ENCODE results near the gene PARD3.
"Not testable (repeated sequence)": the region's sequence is repeated elsewhere in the genome, so short reads cannot be mapped to it uniquely, and the experiment has no call there.

PARD3 gene

GRCh38 chr10:34400075-34400474, 415.0 kb downstream of the PARD3 start:
- Histone ChIP-seq H3K9me3 (ENCODE audit: control insufficient read depth, low read length) (no peaks in the 10 kb centered on the region), H3K27me3 (ENCODE audit: control insufficient read depth, insufficient read depth, low read length, poor library complexity, severe bottlenecking) (no peaks in the 10 kb centered on the region), H3K27ac (ENCODE audit: insufficient read depth, low read depth, low read length, poor library complexity, severe bottlenecking) (no peak overlapping the region), H3K4me1 (ENCODE audit: control insufficient read depth, insufficient read depth, low read length) (no peaks in the 10 kb centered on the region), H3K36me3 (ENCODE audit: control insufficient read depth, insufficient read depth, low read length) (no peaks in the 10 kb centered on the region), H3K4me3 (ENCODE audit: insufficient read depth, low read depth, low read length) (no peak overlapping the region)
- 71 to 87% methylated on average over 1 to 2 of the region's 3 CpGs for WGBS, 2 experiments

GRCh38 chr10:34399013-34399412, 416.1 kb downstream of the PARD3 start:
- no peak overlapping the region for H3K27ac ChIP-seq (ENCODE audit: insufficient read depth, low read depth, low read length, poor library complexity, severe bottlenecking)
- no peaks in the 10 kb centered on the region for H3K36me3 ChIP-seq (ENCODE audit: control insufficient read depth, insufficient read depth, low read length)
- H3K4me1 ChIP-seq (ENCODE audit: control insufficient read depth, insufficient read depth, low read length), result no peaks in the 10 kb centered on the region
- no peaks in the 10 kb centered on the region for H3K9me3 ChIP-seq (ENCODE audit: control insufficient read depth, low read length)
- no peaks in the 10 kb centered on the region for H3K27me3 ChIP-seq (ENCODE audit: control insufficient read depth, insufficient read depth, low read length, poor library complexity, severe bottlenecking)
- WGBS, 2 experiments, result 75 to 82% methylated on average over 6 to 7 of the region's 7 CpGs
- H3K4me3 ChIP-seq (ENCODE audit: insufficient read depth, low read depth, low read length), result no peak overlapping the region

- Histone ChIP-seq H3K4me1 (ENCODE audit: control insufficient read depth, insufficient read depth, low read length) (no peaks in the 10 kb centered on the region), H3K4me3 (ENCODE audit: insufficient read depth, low read depth, low read length) (no peak overlapping the region), H3K9me3 (ENCODE audit: control insufficient read depth, low read length) (no peaks in the 10 kb centered on the region), H3K27me3 (ENCODE audit: control insufficient read depth, insufficient read depth, low read length, poor library complexity, severe bottlenecking) (no peaks in the 10 kb centered on the region), H3K27ac (ENCODE audit: insufficient read depth, low read depth, low read length, poor library complexity, severe bottlenecking) (no peak overlapping the region), H3K36me3 (ENCODE audit: control insufficient read depth, insufficient read depth, low read length) (no peaks in the 10 kb centered on the region)
- 95% methylated on average over 1 of the region's 1 CpG; no CpG with 5 or more reads in 1 of the 2 experiments for whole genome bisulfite sequencing, 2 experiments
Observed at GRCh38 chr10:34397324-34397723, 417.8 kb downstream of the PARD3 start.

- Histone ChIP-seq H3K27me3 (ENCODE audit: control insufficient read depth, insufficient read depth, low read length, poor library complexity, severe bottlenecking) (no peaks in the 10 kb centered on the region), H3K4me3 (ENCODE audit: insufficient read depth, low read depth, low read length) (no peak overlapping the region), H3K9me3 (ENCODE audit: control insufficient read depth, low read length) (no peaks in the 10 kb centered on the region), H3K4me1 (ENCODE audit: control insufficient read depth, insufficient read depth, low read length) (no peaks in the 10 kb centered on the region), H3K27ac (ENCODE audit: insufficient read depth, low read depth, low read length, poor library complexity, severe bottlenecking) (no peak overlapping the region), H3K36me3 (ENCODE audit: control insufficient read depth, insufficient read depth, low read length) (no peaks in the 10 kb centered on the region)
- WGBS, 2 experiments, result 94 to 98% methylated on average over 2 of the region's 2 CpGs
Observed at GRCh38 chr10:34396663-34397062, 418.4 kb downstream of the PARD3 start.

GRCh38 chr10:34392641-34393170, 422.4 kb downstream of the PARD3 start:
- no peaks in the 10 kb centered on the region for H3K27me3 ChIP-seq (ENCODE audit: control insufficient read depth, insufficient read depth, low read length, poor library complexity, severe bottlenecking)
- H3K27ac ChIP-seq (ENCODE audit: insufficient read depth, low read depth, low read length, poor library complexity, severe bottlenecking), result no peak overlapping the region
- H3K36me3 ChIP-seq (ENCODE audit: control insufficient read depth, insufficient read depth, low read length), result no peaks in the 10 kb centered on the region

GRCh38 chr10:34391168-34391567, 423.9 kb downstream of the PARD3 start:
- not testable (repeated sequence) for H3K27me3 ChIP-seq (ENCODE audit: control insufficient read depth, insufficient read depth, low read length, poor library complexity, severe bottlenecking); H3K27ac ChIP-seq (ENCODE audit: insufficient read depth, low read depth, low read length, poor library complexity, severe bottlenecking); H3K4me3 ChIP-seq (ENCODE audit: insufficient read depth, low read depth, low read length); H3K4me1 ChIP-seq (ENCODE audit: control insufficient read depth, insufficient read depth, low read length); H3K36me3 ChIP-seq (ENCODE audit: control insufficient read depth, insufficient read depth, low read length); H3K9me3 ChIP-seq (ENCODE audit: control insufficient read depth, low read length)
- 86 to 90% methylated on average over 2 to 3 of the region's 3 CpGs for WGBS, 2 experiments

More at GRCh38 chr10:34392641-34393170, 422.4 kb downstream of the PARD3 start:
- no peaks in the 10 kb centered on the region for H3K9me3 ChIP-seq (ENCODE audit: control insufficient read depth, low read length)
- H3K4me3 ChIP-seq (ENCODE audit: insufficient read depth, low read depth, low read length), result no peak overlapping the region
- no peaks in the 10 kb centered on the region for H3K4me1 ChIP-seq (ENCODE audit: control insufficient read depth, insufficient read depth, low read length)

- 90% methylated on average over 3 of the region's 3 CpGs; no CpG with 5 or more reads in 1 of the 2 experiments for WGBS, 2 experiments
- H3K27me3 ChIP-seq (ENCODE audit: control insufficient read depth, insufficient read depth, low read length, poor library complexity, severe bottlenecking), result no peaks in the 10 kb centered on the region
- no peak overlapping the region for H3K27ac ChIP-seq (ENCODE audit: insufficient read depth, low read depth, low read length, poor library complexity, severe bottlenecking)
- H3K4me1 ChIP-seq (ENCODE audit: control insufficient read depth, insufficient read depth, low read length), result no peaks in the 10 kb centered on the region
- no peak overlapping the region for H3K4me3 ChIP-seq (ENCODE audit: insufficient read depth, low read depth, low read length)
- H3K36me3 ChIP-seq (ENCODE audit: control insufficient read depth, insufficient read depth, low read length), result no peaks in the 10 kb centered on the region
- H3K9me3 ChIP-seq (ENCODE audit: control insufficient read depth, low read length), result no peaks in the 10 kb centered on the region
Observed at GRCh38 chr10:34389801-34390200, 425.3 kb downstream of the PARD3 start.

GRCh38 chr10:34386921-34387320, 428.2 kb downstream of the PARD3 start:
- Histone ChIP-seq H3K9me3 (ENCODE audit: control insufficient read depth, low read length) (no peaks in the 10 kb centered on the region), H3K4me3 (ENCODE audit: insufficient read depth, low read depth, low read length) (no peak overlapping the region), H3K36me3 (ENCODE audit: control insufficient read depth, insufficient read depth, low read length) (no peaks in the 10 kb centered on the region), H3K27me3 (ENCODE audit: control insufficient read depth, insufficient read depth, low read length, poor library complexity, severe bottlenecking) (no peaks in the 10 kb centered on the region), H3K4me1 (ENCODE audit: control insufficient read depth, insufficient read depth, low read length) (no peaks in the 10 kb centered on the region), H3K27ac (ENCODE audit: insufficient read depth, low read depth, low read length, poor library complexity, severe bottlenecking) (no peak overlapping the region)
- WGBS, 2 experiments, result 91 to 93% methylated on average over 1 of the region's 3 CpGs

GRCh38 chr10:34384372-34384771, 430.7 kb downstream of the PARD3 start:
- Histone ChIP-seq H3K27me3 (ENCODE audit: control insufficient read depth, insufficient read depth, low read length, poor library complexity, severe bottlenecking) (no peaks in the 10 kb centered on the region), H3K4me1 (ENCODE audit: control insufficient read depth, insufficient read depth, low read length) (no peaks in the 10 kb centered on the region), H3K36me3 (ENCODE audit: control insufficient read depth, insufficient read depth, low read length) (no peaks in the 10 kb centered on the region), H3K27ac (ENCODE audit: insufficient read depth, low read depth, low read length, poor library complexity, severe bottlenecking) (no peak overlapping the region), H3K4me3 (ENCODE audit: insufficient read depth, low read depth, low read length) (no peak overlapping the region), H3K9me3 (ENCODE audit: control insufficient read depth, low read length) (no peaks in the 10 kb centered on the region)
- 86 to 91% methylated on average over 4 of the region's 4 CpGs for WGBS, 2 experiments

GRCh38 chr10:34382626-34383025, 432.5 kb downstream of the PARD3 start:
- H3K36me3 ChIP-seq (ENCODE audit: control insufficient read depth, insufficient read depth, low read length), result no peaks in the 10 kb centered on the region
- WGBS, 2 experiments, result 95 to 96% methylated on average over 10 of the region's 10 CpGs

GRCh38 chr10:34380856-34381255, 434.2 kb downstream of the PARD3 start:
- no peaks in the 10 kb centered on the region for H3K27me3 ChIP-seq (ENCODE audit: control insufficient read depth, insufficient read depth, low read length, poor library complexity, severe bottlenecking)
- no peaks in the 10 kb centered on the region for H3K9me3 ChIP-seq (ENCODE audit: control insufficient read depth, low read length)
- no peak overlapping the region for H3K4me3 ChIP-seq (ENCODE audit: insufficient read depth, low read depth, low read length)
- no peaks in the 10 kb centered on the region for H3K4me1 ChIP-seq (ENCODE audit: control insufficient read depth, insufficient read depth, low read length)
- H3K27ac ChIP-seq (ENCODE audit: insufficient read depth, low read depth, low read length, poor library complexity, severe bottlenecking), result no peak overlapping the region
- 93 to 100% methylated on average over 2 to 3 of the region's 3 CpGs for WGBS, 2 experiments
- H3K36me3 ChIP-seq (ENCODE audit: control insufficient read depth, insufficient read depth, low read length), result no peaks in the 10 kb centered on the region

More at GRCh38 chr10:34382626-34383025, 432.5 kb downstream of the PARD3 start:
- Histone ChIP-seq H3K4me3 (ENCODE audit: insufficient read depth, low read depth, low read length) (no peak overlapping the region), H3K27ac (ENCODE audit: insufficient read depth, low read depth, low read length, poor library complexity, severe bottlenecking) (no peak overlapping the region), H3K27me3 (ENCODE audit: control insufficient read depth, insufficient read depth, low read length, poor library complexity, severe bottlenecking) (no peaks in the 10 kb centered on the region), H3K9me3 (ENCODE audit: control insufficient read depth, low read length) (no peaks in the 10 kb centered on the region), H3K4me1 (ENCODE audit: control insufficient read depth, insufficient read depth, low read length) (no peaks in the 10 kb centered on the region)

Measured in ectodermal cell (in vitro differentiated cells).